ENCODE data around the gene RNF215. TPM values are rescaled to one million over a fixed set of nuclear protein-coding genes. Genes with fewer than 3 reads are reported as not detected.
A peak's percentile ranks its signal among the peaks of the same experiment; 100 is the strongest.

Gene RNF215
- total and polyA plus RNA-seq, 10 of the 15 experiments (the other 5 are each of a cell fraction or from before 2014, with no cell fraction given): 0.31 to 7.6 (median 3.0) TPM; not detected in 1

DNA sequence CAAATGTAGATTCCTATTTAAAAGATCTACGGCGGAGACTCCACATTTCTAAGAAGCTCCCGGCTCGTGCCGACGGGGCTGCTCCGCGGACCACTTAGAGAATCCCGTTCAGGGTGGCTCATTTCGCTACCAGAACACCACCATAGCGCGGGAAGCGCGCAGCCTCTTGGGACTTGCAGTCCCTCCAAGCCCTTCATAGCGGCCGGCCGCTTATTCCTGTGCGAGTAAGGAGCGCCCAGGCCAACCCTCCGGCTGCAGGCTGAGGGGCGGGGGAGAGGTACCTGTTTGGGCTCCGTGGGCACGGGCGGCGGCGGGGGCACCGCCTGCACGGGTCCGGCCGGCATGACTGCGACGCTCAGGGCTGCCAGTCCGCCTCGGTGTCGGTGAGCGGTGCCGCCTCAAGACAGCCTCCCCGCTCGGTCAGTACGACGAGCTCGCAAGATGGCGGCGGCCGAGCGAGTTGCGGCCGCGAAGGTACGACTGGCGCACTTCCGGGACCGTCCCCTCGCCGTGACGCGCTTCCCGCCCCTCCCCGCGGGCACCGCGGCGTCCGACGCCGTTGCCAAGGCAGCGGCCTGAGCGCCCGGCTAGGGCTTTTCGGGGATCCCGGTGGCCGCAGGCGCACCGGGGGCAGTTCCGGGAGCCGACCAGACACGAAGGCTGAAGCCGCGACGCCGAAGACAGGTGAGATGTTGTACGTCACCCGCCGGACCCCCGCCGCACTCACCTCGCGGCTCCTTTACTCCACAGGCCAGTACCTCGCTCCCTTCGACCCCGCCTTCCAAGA is 30.6 kb downstream of the RNF215 start, which contains the start of the genes CCDC157 and SF3A1 (continued):
- TF ChIP-seq FOS (IDR thresholded peaks at IDR 0.05; ENCODE audit: borderline replicate concordance, extremely low read depth, insufficient read length): no peak
- TF ChIP-seq, protein P1, sequence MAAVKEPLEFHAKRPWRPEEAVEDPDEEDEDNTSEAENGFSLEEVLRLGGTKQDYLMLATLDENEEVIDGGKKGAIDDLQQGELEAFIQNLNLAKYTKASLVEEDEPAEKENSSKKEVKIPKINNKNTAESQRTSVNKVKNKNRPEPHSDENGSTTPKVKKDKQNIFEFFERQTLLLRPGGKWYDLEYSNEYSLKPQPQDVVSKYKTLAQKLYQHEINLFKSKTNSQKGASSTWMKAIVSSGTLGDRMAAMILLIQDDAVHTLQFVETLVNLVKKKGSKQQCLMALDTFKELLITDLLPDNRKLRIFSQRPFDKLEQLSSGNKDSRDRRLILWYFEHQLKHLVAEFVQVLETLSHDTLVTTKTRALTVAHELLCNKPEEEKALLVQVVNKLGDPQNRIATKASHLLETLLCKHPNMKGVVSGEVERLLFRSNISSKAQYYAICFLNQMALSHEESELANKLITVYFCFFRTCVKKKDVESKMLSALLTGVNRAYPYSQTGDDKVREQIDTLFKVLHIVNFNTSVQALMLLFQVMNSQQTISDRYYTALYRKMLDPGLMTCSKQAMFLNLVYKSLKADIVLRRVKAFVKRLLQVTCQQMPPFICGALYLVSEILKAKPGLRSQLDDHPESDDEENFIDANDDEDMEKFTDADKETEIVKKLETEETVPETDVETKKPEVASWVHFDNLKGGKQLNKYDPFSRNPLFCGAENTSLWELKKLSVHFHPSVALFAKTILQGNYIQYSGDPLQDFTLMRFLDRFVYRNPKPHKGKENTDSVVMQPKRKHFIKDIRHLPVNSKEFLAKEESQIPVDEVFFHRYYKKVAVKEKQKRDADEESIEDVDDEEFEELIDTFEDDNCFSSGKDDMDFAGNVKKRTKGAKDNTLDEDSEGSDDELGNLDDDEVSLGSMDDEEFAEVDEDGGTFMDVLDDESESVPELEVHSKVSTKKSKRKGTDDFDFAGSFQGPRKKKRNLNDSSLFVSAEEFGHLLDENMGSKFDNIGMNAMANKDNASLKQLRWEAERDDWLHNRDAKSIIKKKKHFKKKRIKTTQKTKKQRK (IDR thresholded peaks at IDR 0.05; ENCODE audit: low read depth, low read length): no peak
- peak; percentile 20; the same call in 1 of the 2 replicates for TF ChIP-seq SPI1 (IDR thresholded peaks at IDR 0.05; ENCODE audit: borderline replicate concordance, insufficient read depth, low read depth, low read length)
- TF ChIP-seq, protein P2, sequence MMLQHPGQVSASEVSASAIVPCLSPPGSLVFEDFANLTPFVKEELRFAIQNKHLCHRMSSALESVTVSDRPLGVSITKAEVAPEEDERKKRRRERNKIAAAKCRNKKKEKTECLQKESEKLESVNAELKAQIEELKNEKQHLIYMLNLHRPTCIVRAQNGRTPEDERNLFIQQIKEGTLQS (IDR thresholded peaks at IDR 0.05; ENCODE audit: borderline replicate concordance, extremely low read depth, low read depth, low read length): no peak
- no peak for TF ChIP-seq NFXL1 (IDR thresholded peaks at IDR 0.05; ENCODE audit: borderline replicate concordance)
- TF ChIP-seq MEF2B (IDR thresholded peaks at IDR 0.05; ENCODE audit: partially characterized antibody, poor library complexity, severe bottlenecking): peak; percentile 65
- TF ChIP-seq CBX3 (IDR thresholded peaks at IDR 0.05; ENCODE audit: borderline replicate concordance, low read depth): no peak
- TF ChIP-seq, protein P3, sequence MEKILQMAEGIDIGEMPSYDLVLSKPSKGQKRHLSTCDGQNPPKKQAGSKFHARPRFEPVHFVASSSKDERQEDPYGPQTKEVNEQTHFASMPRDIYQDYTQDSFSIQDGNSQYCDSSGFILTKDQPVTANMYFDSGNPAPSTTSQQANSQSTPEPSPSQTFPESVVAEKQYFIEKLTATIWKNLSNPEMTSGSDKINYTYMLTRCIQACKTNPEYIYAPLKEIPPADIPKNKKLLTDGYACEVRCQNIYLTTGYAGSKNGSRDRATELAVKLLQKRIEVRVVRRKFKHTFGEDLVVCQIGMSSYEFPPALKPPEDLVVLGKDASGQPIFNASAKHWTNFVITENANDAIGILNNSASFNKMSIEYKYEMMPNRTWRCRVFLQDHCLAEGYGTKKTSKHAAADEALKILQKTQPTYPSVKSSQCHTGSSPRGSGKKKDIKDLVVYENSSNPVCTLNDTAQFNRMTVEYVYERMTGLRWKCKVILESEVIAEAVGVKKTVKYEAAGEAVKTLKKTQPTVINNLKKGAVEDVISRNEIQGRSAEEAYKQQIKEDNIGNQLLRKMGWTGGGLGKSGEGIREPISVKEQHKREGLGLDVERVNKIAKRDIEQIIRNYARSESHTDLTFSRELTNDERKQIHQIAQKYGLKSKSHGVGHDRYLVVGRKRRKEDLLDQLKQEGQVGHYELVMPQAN (conservative IDR thresholded peaks at IDR 0.05): peak; percentile 98
- TF ChIP-seq NFIC (IDR thresholded peaks at IDR 0.05; ENCODE audit: low read depth, low read length): no peak
- TF ChIP-seq ZNF274 (IDR thresholded peaks at IDR 0.05; ENCODE audit: insufficient read depth, insufficient read length): no peak
- TF ChIP-seq POU2F2 (IDR thresholded peaks at IDR 0.05; ENCODE audit: borderline replicate concordance, low read depth, low read length): peak; percentile 74; the same call in 2 of the 3 replicates
- TF ChIP-seq, protein P4, sequence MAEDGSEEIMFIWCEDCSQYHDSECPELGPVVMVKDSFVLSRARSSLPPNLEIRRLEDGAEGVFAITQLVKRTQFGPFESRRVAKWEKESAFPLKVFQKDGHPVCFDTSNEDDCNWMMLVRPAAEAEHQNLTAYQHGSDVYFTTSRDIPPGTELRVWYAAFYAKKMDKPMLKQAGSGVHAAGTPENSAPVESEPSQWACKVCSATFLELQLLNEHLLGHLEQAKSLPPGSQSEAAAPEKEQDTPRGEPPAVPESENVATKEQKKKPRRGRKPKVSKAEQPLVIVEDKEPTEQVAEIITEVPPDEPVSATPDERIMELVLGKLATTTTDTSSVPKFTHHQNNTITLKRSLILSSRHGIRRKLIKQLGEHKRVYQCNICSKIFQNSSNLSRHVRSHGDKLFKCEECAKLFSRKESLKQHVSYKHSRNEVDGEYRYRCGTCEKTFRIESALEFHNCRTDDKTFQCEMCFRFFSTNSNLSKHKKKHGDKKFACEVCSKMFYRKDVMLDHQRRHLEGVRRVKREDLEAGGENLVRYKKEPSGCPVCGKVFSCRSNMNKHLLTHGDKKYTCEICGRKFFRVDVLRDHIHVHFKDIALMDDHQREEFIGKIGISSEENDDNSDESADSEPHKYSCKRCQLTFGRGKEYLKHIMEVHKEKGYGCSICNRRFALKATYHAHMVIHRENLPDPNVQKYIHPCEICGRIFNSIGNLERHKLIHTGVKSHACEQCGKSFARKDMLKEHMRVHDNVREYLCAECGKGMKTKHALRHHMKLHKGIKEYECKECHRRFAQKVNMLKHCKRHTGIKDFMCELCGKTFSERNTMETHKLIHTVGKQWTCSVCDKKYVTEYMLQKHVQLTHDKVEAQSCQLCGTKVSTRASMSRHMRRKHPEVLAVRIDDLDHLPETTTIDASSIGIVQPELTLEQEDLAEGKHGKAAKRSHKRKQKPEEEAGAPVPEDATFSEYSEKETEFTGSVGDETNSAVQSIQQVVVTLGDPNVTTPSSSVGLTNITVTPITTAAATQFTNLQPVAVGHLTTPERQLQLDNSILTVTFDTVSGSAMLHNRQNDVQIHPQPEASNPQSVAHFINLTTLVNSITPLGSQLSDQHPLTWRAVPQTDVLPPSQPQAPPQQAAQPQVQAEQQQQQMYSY (CRISPR knock-in tag; IDR thresholded peaks at IDR 0.05): no peak
- peak; percentile 94 for TF ChIP-seq BMI1 (IDR thresholded peaks at IDR 0.05; ENCODE audit: borderline replicate concordance)
- TF ChIP-seq, protein P5, sequence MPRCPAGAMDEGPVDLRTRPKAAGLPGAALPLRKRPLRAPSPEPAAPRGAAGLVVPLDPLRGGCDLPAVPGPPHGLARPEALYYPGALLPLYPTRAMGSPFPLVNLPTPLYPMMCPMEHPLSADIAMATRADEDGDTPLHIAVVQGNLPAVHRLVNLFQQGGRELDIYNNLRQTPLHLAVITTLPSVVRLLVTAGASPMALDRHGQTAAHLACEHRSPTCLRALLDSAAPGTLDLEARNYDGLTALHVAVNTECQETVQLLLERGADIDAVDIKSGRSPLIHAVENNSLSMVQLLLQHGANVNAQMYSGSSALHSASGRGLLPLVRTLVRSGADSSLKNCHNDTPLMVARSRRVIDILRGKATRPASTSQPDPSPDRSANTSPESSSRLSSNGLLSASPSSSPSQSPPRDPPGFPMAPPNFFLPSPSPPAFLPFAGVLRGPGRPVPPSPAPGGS (IDR thresholded peaks at IDR 0.05; ENCODE audit: borderline replicate concordance, insufficient read depth, low read depth, low read length, poor library complexity, severe bottlenecking): no peak
- TF ChIP-seq ATF7 (IDR thresholded peaks at IDR 0.05; ENCODE audit: low read depth): no peak

Measured in GM12878 (cell line).